GM12892 (cell line): ENCODE results near the gene TEX12.

ENCODE experiments used
- DNase-seq: peaks from one replicate; pipeline ENCODE4 v3.0.0; 2011; ENCODE audit not compliant: insufficient read length
- FAIRE-seq: peaks from 2 replicates; lab custom pipeline; 2011; peaks lifted over from hg19 to GRCh38; lab: Jason Lieb, UNC
- POLR2A ChIP-seq: IDR thresholded peaks from 2 replicates; pipeline ENCODE4 v1.6.1; 2011; ENCODE audit warnings: low read depth, low read length, control low read depth
- POLR2AphosphoS5 ChIP-seq: IDR thresholded peaks from 2 replicates; pipeline ENCODE4 v1.6.1; 2011; ENCODE audit warnings: low read depth, low read length, control low read depth
- TAF1 ChIP-seq: IDR thresholded peaks from 2 replicates; pipeline ENCODE4 v1.6.1; 2011; ENCODE audit warnings: low read depth, mild to moderate bottlenecking, control low read depth, low read length, borderline replicate concordance

The TEX12 gene

GRCh38 chr11:112166562-112166961, 610 bp upstream of the TEX12 start:
- DNase-seq: no peak
- FAIRE-seq: no peak
- TF ChIP-seq POLR2AphosphoS5 (no peak), TAF1 (no peak), POLR2A (no peak)

- FAIRE-seq: no peak
- no peak for DNase-seq
- TF ChIP-seq POLR2AphosphoS5: no peak
- no peak for TF ChIP-seq TAF1
- no peak for TF ChIP-seq POLR2A
Observed at GRCh38 chr11:112172362-112172994, 5.3 kb downstream of the TEX12 start.

DNA sequence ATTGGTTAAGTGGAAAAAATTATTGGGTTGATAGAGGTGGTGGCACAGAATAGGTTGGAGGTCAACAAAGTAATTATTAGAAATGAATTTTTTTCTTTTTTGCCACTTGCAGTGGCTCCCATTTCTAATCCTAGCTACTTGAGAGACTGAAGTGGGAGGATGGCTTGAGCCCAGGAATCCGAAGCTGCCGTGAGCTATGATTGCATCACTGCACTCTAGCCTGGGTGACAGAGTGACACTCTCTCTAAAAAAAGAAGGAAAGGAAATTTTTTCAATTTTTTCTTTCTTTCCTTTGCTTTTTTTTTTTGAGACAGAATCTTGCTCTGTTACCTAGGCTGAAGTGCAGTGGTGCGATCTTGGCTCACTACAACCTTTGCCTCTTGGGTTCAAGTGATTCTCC, 6.0 kb downstream of the TEX12 start:
- FAIRE-seq (no peak), DNase-seq (no peak)
- TF ChIP-seq POLR2A (no peak), TAF1 (no peak), POLR2AphosphoS5 (no peak)

DNA sequence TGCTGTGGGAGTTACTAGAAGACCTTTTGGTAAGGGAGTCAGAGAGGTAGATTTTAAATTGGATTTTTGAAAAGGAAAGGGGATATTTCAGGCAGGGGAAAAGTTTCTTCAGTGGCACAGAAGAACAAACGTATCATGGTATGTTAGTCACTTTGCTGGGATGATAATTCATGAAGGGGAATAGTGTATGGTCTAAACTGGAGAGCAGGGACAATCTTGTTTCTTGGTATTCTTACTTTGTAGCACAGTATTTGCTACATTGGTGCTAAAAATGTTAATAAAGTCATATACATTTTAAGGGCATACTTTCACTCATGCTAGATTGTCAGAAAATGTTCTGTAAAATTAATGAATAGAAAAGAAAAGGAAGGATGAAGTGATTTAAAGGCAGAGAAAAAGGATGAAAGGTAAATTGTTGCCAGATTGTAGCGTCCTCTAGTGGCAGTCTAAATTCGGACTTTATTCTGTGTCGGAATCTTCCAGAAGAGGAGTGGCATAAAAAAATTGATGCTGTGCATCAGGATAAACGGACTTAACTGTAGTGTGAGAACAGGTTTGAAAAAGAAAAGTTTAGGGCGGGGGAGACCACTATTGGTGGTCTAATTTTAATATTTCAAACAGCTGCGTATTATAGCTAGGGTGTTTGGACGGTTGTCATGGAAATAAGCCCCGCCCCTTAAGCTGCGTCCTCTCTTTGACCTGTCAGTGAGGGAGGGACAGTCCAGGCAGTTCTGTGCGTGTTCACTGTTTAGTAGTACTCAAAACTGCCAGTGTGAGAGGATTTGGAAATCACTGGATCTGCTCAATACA, 7.8 kb downstream of the TEX12 start, which contains the start of gene BCO2:
BCO2 (plus strand) TSS at position 724 of the 810 bp plus-strand sequence. CDS start 90 bp downstream, outside the sequence.
- peak; percentile 86 for FAIRE-seq

DNA sequence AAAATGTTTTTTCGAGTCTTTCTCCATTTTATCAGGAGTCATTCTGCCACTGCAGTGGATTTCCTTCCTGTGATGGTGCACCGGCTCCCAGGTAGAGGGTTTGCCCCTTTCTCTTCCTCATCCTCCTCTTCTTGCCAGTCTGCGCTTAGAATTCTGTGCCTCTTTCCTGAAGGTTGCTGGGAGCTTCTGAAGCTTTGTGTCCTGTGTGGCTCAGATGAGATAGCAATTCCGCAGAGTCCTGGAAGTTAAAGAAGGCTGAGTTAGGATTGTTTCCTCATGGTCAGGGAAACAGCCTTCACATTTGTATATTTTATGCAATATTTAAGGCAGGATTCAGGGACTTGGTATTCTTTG, 8.4 kb downstream of the TEX12 start:
- TF ChIP-seq POLR2A (no peak), TAF1 (no peak), POLR2AphosphoS5 (no peak)
- DNase-seq: no peak
- no peak for FAIRE-seq

More for the DNA sequence above, 7.8 kb downstream of the TEX12 start, which contains the start of gene BCO2:
- DNase-seq: no peak
- TF ChIP-seq POLR2AphosphoS5: no peak
- TF ChIP-seq POLR2A: no peak
- no peak for TF ChIP-seq TAF1

GRCh38 chr11:112176077-112176476, 8.9 kb downstream of the TEX12 start:
- TF ChIP-seq TAF1 (no peak), POLR2AphosphoS5 (no peak), POLR2A (no peak)
- FAIRE-seq (no peak), DNase-seq (no peak)

GRCh38 chr11:112177589-112177988, 10.4 kb downstream of the TEX12 start:
- FAIRE-seq (no peak), DNase-seq (no peak)
- TF ChIP-seq POLR2A (no peak), POLR2AphosphoS5 (no peak), TAF1 (no peak)

DNA sequence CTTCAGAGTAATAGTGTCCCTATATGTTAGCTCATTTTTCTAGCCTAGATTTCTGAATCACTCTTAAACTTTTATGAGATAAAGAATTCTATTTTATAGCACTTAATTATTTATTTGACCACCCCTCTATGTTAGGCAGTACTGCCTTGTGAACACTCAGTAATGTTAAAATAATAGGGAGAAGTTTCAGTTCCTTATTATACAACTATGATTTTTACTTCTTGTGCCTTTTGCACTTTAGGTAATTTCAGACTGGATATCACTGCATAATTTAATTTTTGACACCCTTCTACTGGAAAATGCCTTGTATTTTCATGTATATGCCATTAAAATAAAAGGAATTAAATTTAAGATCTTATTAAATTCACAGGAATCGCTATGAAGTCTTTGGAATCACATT, 11.3 kb downstream of the TEX12 start:
- no peak for FAIRE-seq

GRCh38 chr11:112178936-112179335, 11.8 kb downstream of the TEX12 start:
- no peak for FAIRE-seq
- no peak for TF ChIP-seq POLR2A
- no peak for TF ChIP-seq TAF1
- no peak for TF ChIP-seq POLR2AphosphoS5
- no peak for DNase-seq

More for the DNA sequence above, 11.3 kb downstream of the TEX12 start:
- no peak for TF ChIP-seq TAF1
- TF ChIP-seq POLR2AphosphoS5: no peak
- TF ChIP-seq POLR2A: no peak
- DNase-seq: no peak

DNA sequence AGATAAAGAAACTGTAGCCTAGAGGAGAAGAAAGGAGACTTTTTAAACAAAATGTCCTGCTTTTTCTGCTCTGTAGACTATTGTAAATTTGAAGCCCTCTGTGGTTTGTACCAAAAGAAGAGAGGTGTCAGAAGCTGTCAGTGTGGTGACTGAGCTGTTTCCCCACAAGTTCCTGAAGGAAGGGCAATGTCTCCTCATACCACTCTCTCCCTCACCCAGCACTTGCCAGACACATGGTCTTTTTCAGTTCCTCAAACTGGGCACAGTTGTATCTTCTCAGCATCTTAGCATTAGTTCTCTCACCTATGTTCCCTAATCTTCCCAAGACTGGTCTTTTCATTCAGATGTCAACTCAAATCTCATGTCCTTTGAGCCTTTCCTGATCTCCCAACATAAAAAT, 12.4 kb downstream of the TEX12 start:
- DNase-seq: no peak
- TF ChIP-seq TAF1 (no peak), POLR2AphosphoS5 (no peak), POLR2A (no peak)
- FAIRE-seq: peak; percentile 51

GRCh38 chr11:112182867-112183266, 15.7 kb downstream of the TEX12 start:
- no peak for TF ChIP-seq POLR2AphosphoS5
- no peak for TF ChIP-seq POLR2A
- TF ChIP-seq TAF1: no peak
- DNase-seq (no peak), FAIRE-seq (no peak)
